ENCODE results near the gene ZBTB43.

DNA sequence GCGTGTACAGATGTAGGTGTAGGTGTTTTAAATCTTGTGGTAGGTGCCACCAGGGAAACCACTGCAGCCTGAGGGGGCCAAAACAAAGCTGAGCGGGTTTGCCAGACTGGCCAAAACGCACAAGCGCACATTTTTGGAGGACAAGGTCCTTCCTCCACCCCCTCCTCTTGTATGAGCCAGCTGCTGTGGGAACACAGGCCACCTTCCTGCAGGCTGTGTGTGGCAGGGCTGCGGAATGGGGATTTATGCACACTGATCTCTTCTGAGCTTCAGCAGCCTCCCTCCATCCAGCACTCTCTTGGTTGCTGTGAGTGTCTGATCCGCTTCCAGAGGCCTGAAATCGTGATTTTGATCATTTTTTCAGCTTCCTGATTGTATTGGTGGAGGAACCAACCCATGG, 22.4 kb downstream of the ZBTB43 start:
- TF ChIP-seq GATA2 (IDR thresholded peaks at IDR 0.05; ENCODE audit: low read depth, low read length) (no peak), GATA3 (IDR thresholded peaks at IDR 0.05; ENCODE audit: low read depth, low read length) (no peak)

All from SH-SY5Y (cell line).